SW 1271 (cell line): ENCODE data around the gene NEK5.
"Not testable (repeated sequence)": the region's sequence is repeated elsewhere in the genome, so short reads cannot be mapped to it uniquely, and the experiment has no call there.

Experiments
- DNase-seq, 2 experiments: peaks; one replicate each; lab custom pipeline; 2025; lab: John Stamatoyannopoulos, UW

NEK5 gene

DNA sequence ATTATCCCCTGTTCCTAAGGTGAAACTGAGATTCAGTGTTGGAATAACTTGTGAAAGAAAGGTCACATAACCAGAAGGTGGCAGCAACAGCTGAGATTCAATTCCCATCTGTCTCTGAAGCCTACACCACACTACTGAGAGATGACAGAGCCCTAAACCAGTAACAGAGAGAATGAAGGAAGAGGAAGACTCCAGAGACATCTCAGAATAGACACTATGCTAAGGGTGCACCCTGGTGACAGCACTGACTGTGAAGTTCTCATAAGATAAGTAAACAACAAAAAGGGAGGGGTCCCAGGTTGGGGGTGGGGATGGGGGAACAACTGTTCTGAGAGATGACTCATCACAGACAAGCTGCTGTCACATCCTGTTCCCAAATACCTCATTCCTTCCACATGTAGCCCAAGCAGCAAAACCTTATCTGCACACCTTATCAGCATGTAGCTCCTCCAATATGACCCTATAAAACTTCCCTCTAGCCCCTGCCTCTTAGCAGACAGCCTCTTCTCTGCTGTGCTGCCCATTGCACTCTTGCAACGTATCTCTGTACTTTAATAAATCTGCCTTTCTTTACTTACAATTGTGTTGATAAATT is 57.8 kb downstream of the NEK5 start:
- DNase-seq, result peak in 1 of 2 experiments; percentile 59

DNA sequence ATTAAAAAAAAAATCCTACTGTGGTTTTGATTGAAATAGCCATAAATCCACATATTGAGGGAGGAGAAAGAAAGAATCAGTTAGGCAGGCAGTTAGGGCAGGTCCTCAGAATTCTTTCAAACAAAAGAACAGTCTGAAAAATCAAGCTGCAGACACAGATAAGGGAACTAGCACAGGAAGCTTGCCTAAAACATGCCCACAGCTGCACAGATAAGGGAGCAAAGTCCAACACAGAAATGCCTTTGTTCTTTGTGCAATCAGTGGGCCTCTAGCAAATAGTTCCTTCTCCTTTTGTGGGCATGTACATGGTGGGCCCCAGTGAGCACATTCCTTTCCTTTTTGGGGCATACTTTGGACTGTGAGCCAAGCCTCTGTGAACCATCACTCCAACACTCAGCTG is 61.6 kb downstream of the NEK5 start:
- no peak for DNase-seq

DNA sequence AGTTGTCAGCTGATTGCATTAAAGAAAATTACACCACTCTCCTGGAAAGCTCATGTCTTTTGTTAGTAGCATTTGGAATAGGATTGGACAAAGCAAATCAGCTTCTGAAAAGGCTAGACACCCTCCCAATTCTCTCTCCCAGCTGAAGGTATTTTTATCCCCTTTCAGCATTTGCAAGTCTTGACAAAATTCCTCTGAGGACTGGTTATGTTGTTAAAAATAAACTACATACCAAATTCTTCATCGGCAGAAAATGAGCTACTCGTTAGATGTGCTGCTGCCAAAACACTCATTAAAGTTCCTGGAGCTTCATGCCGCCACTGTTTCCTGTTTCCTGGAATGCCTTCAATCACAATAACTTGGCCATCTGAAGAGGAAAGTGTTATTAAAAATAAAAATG is 67.3 kb downstream of the NEK5 start:
- DNase-seq, result no peak

DNA sequence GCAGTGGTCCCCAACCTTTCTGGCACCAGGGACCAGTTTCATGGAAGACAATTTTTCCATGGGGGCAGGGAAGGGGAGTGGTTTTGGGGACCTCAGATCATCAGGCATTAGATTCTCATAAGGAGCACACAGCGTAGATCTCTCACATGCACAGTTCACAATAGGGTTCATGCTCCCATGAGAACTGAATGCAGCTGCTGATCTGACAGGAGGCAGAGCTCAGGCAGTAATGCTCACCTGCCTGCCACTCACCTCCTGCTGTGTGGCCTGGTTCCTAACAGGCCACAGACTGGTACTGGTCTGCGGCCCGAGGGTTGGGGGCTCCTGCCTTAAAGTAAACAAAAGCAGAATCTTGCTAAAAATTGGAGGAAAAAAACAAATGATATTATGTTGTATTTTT is 67.8 kb downstream of the NEK5 start:
- DNase-seq, result not testable (repeated sequence)

DNA sequence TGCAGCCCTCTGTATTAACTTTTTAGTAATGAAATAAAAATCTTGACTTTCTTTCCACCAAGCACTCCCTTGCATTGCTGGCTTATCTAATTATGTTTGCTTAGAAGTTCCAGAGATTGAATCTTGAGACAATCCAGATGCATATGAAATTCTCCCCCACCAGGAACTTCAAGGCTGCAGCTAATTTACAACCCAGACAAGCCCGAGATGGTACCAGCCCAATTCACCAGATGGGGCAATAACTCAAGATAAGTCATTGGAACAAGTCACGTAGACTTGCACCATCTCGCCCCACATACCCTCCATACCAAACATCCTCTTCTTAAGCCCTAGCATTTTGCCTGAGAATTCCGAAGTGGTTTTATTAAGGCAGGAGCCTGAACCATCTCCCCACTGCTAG is 75.4 kb downstream of the NEK5 start:
- no peak for DNase-seq

DNA sequence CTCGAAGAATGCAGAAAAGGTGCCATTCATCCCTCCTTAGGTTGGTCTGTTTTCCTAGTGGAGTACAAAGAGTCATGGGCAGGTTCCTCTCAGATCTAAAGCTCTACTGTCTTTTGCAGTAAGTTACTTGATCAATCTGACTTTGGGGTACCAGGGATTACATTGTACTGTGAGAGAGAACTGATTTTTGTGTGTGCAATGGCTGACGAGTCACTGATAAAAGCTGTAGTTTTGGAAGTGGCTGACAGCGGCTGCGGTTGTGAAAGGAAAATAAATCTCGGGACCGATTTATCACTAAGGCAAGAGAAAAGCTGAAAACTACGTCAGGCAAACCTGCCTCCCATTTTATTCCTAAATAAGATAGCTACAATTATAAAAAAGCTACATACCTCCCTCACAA is 77.5 kb downstream of the NEK5 start:
- DNase-seq, result no peak

DNA sequence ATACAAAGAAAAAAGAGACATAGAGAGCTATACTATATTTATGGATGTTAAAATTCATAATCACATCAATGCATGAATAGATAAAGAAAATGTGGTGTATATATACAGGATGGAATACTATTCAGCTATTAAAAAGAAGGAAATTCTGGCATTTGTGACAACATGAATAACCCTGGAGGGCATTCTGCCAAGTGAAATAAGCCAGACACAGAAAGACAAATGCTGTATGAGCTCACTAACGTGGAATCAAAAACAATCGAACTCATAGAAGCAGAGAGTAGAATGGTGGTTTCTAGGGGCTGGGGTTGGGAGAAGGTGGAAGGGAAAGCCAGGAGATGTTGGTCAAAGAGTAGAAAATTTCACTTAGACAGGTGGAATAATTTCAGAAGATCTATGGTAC is 80.4 kb downstream of the NEK5 start:
- no peak for DNase-seq

DNA sequence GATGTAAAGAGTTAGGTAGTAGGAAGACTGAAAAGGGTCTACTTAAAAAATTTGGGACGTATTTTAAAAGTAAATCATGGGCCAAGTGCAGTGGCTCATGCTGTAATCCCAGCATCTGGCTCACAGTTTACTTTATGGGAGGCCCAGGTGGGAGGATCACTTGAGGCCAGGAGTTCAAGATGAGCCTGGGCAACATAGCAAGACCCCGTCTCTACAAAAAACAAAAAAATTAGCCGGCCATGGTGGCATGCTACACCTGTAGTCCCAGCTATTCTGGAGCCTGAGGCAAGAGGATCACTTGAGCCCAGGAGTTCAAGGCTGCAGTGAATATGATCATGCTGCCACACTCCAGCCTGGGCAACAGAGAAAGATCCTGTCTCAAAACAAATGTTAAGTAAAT is 81.4 kb downstream of the NEK5 start:
- DNase-seq, result no peak

DNA sequence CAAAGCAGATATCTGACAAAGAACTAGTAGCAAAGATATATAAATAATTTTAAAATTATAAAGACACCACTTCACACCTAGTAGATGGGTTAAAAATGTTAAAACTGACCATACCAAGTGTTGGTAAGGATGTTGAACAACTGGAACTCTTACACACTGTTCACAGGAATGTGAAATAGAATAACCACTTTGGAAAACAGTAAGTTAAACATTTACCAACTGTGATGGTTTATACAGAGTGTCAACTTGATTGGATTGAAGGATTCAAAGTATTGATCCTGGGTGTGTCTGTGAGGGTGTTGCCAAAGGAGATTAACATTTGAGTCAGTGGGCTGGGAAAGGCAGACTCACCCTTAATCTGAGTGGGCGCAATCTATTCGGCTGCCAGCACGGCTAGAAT is 85.2 kb downstream of the NEK5 start:
- DNase-seq, result no peak

DNA sequence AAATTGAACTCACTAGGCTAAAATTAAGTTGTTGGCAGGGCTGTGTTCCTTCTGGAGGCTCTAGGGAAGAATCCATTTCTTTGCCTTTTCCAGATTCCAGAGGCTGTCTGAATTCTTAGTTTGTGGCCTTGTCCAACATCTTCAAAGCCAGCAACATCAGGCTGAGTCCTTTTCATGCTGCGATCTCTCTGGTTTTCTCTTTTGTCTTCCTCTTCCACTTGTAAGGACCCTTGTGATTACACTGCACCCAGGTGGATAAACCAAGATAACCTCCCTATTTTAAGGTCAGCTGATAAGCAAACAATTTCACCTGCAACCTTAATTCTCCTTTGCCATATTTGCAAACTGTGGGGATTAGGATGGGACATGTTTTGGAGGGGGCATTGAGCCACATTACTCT is 92.8 kb downstream of the NEK5 start:
- DNase-seq, result no peak

DNA sequence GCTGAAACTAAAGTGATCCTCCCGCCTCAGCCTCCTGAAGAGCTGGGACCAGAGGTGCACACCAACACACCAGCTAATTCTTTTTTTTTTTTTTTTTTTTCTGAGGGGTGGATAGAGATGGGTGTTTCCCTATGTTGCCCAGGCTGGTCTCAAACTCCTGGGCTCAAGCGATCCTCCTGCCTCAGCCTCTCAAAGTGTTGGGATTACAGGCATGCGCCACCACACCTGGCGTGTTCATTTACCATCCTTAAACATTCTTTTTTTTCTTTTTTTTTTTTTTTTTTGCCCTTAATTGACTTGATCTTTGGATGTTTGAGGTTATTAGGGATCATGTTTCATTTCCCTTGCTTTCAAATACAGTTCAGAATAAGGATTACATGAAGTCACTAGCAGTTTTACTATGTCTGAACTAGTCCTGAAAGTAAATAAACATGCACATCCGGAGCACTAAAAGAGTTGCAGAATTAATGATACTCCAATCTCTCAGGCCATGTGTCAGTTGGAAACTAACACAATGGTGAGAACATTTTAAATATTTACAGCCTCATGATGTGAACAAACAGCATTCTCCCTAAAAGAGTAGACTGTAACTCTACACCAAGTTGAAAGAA is 94.2 kb downstream of the NEK5 start:
- no peak for DNase-seq

DNA sequence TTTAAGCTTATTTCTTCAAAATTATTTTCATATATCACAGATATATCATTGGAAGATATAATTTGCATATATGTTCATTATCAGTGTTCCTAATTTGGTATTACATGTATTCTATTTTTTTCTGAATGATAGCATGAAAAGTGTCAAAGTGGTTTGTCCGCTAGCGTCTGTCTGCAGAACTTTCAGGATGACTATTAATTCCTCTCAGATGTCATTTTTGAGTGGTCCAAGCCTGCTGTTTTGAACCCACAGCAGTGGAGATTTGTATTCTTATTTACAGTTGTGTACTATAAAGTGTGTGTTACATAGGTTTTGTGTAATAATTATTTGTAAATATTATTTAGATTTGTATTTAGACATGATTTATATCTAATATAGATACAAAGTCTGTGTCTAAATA is 95.8 kb downstream of the NEK5 start:
- DNase-seq, result no peak

DNA sequence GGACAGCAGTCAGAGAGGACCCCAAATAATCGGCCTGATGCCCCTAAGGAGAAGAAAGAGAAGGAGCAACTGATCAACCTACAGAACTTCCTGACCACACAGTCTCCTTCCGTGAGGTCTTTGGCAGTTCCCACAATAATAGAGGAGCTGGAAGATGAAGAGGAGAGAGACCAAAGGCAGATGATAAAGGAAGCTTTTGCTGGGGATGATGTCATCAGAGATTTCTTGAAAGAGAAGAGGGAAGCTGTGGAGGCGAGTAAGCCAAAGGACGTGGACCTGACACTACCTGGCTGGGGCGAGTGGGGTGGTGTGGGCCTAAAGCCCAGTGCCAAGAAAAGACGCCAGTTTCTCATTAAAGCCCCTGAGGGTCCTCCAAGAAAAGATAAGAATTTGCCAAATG is 98.5 kb downstream of the NEK5 start:
- not testable (repeated sequence) for DNase-seq

DNA sequence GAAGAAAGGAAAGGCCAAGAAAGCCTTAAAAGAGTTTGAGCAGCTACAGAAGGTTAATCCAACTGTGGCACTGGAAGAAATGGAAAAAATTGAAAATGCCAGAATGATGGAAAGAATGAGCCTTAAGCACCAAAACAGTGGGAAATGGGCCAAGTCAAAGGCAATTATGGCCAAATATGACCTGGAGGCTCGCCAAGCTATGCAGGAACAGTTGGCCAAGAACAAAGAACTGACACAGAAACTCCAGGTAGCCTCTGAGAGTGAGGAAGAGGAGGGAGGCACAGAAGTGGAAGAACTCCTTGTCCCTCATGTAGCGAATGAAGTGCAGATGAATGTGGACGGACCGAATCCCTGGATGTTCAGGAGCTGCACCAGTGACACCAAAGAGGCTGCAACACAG is 99.3 kb downstream of the NEK5 start:
- DNase-seq, result no peak

DNA sequence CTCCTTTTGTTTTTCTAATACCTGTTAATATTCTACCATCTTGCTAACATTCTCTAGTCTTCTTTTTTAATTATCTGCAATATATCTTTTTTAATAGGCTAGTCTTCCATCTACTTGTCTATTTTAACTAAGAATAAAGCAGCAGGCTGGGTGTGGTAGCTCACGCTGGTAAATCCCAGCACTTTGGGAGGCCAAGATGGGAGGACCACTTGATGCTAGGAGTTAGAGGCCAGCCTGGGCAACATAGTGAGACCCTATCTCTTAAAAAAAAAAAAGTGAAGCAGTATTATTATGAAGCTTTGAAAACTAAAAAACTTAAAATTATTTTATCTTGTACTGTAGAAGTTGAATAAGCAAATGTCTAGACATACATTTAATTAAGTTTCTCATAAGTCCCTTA is 101.0 kb downstream of the NEK5 start:
- no peak for DNase-seq

DNA sequence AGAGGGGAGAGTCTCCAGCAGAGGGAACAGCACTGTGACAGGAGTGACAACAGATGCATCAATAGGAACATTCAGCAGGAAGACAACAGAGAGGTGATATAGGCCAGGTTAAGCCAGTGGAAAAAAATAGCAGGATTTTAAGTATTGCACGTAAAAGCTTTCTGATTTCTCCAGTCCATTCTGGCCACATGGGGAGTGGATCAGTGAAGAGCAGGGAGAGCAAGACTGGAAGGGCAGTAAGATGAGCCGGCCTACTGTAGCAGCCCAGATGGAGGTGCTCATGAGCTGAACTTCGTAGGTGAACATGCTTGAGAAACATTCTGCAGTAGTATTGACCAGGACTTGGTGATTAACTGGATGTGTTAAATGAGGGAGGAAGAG is 102.6 kb downstream of the NEK5 start:
- DNase-seq, result no peak

DNA sequence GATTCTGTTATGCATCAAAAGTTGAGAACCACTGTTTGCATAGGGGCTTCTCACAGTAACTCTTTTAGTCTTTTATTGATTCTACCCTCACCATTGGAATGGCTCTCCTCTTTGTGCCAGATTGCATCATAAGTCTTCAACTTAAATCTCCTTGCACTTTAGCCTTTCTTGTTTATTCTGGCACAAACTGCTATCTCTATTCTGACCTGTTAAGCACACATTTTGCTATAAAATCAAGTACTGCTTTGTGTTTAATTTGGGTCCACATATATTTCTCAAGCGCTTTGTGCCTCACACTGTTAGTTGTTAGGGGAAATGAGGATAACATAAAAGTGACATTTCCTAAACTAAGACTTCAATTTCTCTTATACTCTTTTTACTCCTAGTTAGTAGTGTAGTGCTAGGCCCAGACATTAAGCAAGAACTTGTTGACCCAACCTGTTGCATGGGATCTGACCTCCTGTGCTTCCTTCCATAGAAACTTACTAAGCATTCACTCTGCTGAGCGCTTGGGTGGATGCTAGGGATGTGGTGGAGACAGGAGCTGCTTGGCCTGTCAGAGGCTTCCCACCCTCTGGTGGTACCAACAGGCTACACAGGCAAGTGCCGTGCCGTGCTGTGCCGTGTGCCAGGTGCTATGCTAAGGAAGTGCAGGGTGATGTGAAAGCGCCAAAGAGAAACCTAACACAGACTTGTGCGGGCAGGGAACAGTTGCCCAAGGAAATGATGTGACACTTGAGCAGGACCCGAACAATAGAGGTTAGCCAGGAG is 103.2 kb downstream of the NEK5 start:
- DNase-seq, result no peak

DNA sequence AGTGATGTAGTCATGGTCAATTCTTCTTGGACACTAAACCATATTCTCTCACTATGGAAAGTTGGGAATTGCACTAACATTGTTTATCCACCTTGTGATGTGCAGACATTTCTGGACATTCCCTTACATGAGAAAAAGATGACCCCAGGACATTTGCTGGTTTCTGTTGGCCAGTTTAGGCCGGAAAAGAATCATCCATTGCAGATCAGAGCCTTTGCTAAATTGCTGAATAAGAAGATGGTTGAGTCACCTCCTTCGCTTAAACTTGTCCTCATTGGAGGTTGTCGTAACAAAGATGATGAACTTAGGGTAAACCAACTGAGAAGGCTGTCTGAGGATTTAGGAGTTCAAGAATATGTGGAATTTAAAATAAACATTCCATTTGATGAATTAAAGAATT is 104.4 kb downstream of the NEK5 start, which contains the start of gene UTP14C:
Gene UTP14C (plus strand): TSS at position 211 of the 400 bp plus-strand sequence. CDS start 4,114 bp downstream, outside the sequence.
- DNase-seq, result no peak

DNA sequence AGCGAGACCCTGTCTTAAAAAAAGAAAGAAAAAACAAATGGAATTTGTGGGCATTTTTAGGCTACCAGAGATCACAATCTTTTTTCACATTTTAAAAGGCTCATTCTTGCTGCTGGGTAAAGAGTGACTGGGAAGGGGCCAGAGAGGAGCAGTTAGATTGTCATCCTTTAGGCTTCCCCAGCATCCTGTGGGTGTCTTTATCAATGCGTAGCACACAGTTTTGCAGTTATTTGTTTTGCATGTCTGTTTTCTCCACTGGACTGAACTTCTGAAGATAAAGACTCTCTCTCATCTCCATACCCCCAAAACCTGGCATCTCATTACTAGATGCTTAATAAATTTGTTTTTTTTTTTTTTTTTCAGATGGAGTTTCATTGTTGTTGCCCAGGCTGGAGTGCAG is 106.5 kb downstream of the NEK5 start:
- no peak for DNase-seq

DNA sequence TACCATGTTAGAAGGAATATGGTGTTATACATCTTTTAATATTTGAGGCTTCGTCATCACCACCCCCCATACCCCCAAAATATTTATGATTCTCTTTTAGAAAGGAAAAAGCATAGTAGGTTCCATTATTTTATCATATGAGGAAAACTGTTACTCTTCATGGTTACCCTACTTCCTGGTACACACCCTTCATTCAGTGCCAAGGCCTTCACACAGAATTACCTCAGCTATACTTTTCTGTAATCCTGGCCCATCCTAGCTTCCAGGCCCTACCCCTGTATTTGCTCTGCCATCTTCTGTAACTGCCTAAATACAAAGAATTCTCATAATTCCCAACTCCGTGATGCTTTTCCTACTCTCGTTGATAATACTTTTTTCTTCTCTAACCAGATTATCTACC is 108.7 kb downstream of the NEK5 start:
- no peak for DNase-seq

DNA sequence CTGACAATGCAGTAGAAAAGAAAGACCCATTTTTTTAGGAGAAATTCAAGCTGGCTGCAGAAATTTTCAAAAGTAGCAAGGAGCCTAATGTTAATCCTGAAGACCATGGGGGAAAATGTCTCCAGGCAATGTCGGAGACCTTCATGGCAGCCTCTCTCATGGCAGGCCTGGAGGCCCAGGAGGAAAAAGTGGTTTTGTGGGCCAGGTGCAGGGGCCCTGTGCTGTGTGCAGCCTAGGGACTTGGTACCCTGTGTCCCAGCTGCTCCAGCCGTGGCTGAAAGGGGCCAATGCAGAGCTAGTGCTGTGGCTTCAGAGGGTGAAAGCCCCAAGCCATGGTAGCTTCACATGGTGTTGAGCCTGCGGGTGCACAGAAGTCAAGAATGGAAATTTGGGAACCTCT is 112.6 kb downstream of the NEK5 start:
- DNase-seq, result no peak

DNA sequence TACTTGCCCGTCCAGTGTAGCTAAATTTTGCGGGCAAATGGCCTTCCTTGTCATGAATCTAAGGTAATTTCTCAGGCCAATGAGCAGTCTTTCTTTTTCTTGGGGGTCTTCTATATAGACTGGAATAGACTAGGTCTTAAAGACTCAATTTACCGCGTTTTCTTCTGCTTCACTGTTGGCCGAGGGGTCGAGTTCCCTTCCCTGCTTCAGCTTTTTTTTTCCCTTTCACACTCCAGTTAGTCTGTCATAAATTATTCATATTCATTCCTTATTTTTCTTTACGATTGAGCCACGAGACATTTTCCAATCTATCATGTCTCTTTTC is 116.4 kb downstream of the NEK5 start:
- DNase-seq, result no peak

DNA sequence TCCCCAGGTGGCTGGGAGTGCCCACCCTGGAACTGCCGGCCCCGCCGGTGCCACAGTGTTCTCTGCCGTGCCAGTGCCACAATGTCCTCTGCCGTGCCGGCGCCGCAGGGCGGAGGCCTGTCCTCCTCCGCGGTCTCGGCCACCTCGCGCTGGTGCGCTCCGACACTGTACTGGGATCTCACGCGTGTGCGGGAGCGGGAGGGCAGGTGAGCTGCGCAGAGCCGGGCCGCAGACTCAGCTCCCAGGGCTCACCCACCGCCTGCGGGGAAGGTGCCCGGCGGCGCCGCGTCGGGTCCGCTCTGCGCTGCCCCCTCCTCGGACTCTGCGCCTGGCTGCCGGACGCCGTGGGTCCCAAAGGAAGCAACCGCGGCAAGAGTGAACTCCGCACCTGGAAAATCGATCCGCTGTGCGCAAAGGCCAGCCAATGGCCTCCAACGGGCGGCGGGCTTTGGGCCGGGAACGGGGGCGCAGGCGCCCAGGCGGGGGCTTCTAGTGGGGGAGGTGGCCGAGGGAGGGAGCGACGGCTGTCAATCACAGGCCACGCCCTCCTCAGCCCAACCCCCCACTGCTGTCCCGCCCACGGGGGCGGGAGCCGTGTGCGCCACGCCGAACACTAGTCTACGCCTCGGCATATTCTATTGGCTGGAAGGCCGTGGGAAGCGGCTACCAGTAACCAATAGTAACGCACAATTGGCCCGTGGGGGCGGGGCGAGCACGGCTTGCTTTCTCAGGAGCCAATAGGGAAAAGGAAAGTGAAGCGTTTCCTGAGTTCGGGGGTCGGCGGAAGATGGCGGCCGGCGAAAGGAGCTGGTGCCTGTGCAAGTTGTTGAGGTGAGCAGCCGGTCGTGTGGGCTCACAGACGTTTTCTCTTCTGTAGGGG is 117.0 kb downstream of the NEK5 start, which contains the start of gene ALG11:
Gene ALG11 (plus strand): TSS at position 767 of the 880 bp plus-strand sequence. CDS start 21 bp downstream, at position 788.
- DNase-seq, result peak; percentile 92 to 97
